CD4-positive, alpha-beta T cell (primary cell): ENCODE measurements around the gene EFEMP2. TPM values are rescaled to one million over a fixed set of nuclear protein-coding genes. Genes with fewer than 3 reads are reported as not detected.
"Not testable (repeated sequence)": the region's sequence is repeated elsewhere in the genome, so short reads cannot be mapped to it uniquely, and the experiment has no call there.

Experiments used
- ATAC-seq: fragments of 200-7000 bp; cut with Tn5 transposase; one replicate; pipeline ENCODE4 v1.10.0; 2022; ENCODE audit warnings: mild to moderate bottlenecking; ENCODE audit not compliant: poor library complexity
- CTCF ChIA-PET: fragments of 350-600 bp; sonication (Branson Sonifier 250); formaldehyde crosslinking; loops from one replicate; lab custom pipeline; 2021; ENCODE audit warnings: antibody characterized with exemption, inconsistent platforms; lab: Charles Lee
- POLR2A ChIA-PET: fragments of 350-600 bp; sonication (Branson Sonifier 250); formaldehyde crosslinking; loops from one replicate; lab custom pipeline; 2021; ENCODE audit warnings: antibody characterized with exemption, inconsistent platforms; lab: Charles Lee
- DNase-seq, 14 experiments: peaks; one replicate each; pipeline ENCODE4 v3.0.0-alpha.2; 2013 to 2020; ENCODE audit warnings: mixed read lengths in 2 of 14
- H3K27ac ChIP-seq, 2 donors: one replicate each; pipeline versions ENCODE4 v1.5.1 to v1.7.0; 2013; ENCODE audit warnings: low read length in 2 of 2, low read depth in 1 of 2, mild to moderate bottlenecking in 1 of 2
- H3K27me3 ChIP-seq, 2 experiments: 1 replicate in 1 of 2; 2 replicates in 1 of 2; pipeline versions ENCODE4 v1.6.1 to v1.7.0; 2013; ENCODE audit warnings: low read length in 2 of 2, control low read depth in 1 of 2, mild to moderate bottlenecking in 1 of 2, moderate library complexity in 1 of 2; ENCODE audit not compliant: insufficient read depth in 2 of 2, control insufficient read depth in 1 of 2
- H3K36me3 ChIP-seq: one replicate; pipeline ENCODE4 v1.6.1; 2013; ENCODE audit warnings: low read length, control low read depth; ENCODE audit not compliant: insufficient read depth
- H3K4me1 ChIP-seq: one replicate; pipeline ENCODE4 v1.6.1; 2013; ENCODE audit warnings: low read length, control low read depth; ENCODE audit not compliant: insufficient read depth
- H3K4me3 ChIP-seq: one replicate; pipeline ENCODE4 v1.5.1; 2013; ENCODE audit warnings: mild to moderate bottlenecking, low read length, moderate library complexity
- H3K9me3 ChIP-seq, 2 experiments: 1 replicate in 1 of 2; 2 replicates in 1 of 2; pipeline versions ENCODE4 v1.6.1 to v1.7.0; 2013; ENCODE audit warnings: low read length in 2 of 2, mild to moderate bottlenecking in 2 of 2, control low read depth in 1 of 2, moderate library complexity in 1 of 2; ENCODE audit not compliant: control insufficient read depth in 1 of 2, insufficient read depth in 1 of 2
- H3K27ac Mint-ChIP-seq: one replicate; pipeline ENCODE4 v1.8.0; 2020; ENCODE audit warnings: mixed read lengths
- H3K27me3 Mint-ChIP-seq: one replicate; pipeline ENCODE4 v1.8.0; 2021; ENCODE audit warnings: mixed read lengths
- H3K36me3 Mint-ChIP-seq: one replicate; pipeline ENCODE4 v1.8.0; 2021; ENCODE audit warnings: low read depth, mixed read lengths
- H3K4me1 Mint-ChIP-seq: one replicate; pipeline ENCODE4 v1.8.0; 2021; ENCODE audit warnings: low read depth, mixed read lengths
- H3K4me3 Mint-ChIP-seq: one replicate; pipeline ENCODE4 v1.8.0; 2020; ENCODE audit warnings: mild to moderate bottlenecking, mixed read lengths
- H3K9me3 Mint-ChIP-seq: one replicate; pipeline ENCODE4 v1.8.0; 2020; ENCODE audit warnings: mixed read lengths
- intact Hi-C, 2 experiments: fragments of 100-400 bp; cut with DNase I in 1 of 2; cut with micrococcal nuclease in 1 of 2; formaldehyde crosslinking; loops; one replicate each; pipeline versions ENCODE4 v1.15.1 to v1.9.0; 2023 to 2025; cut with DNase I, micrococcal nuclease
- total RNA-seq, 174 experiments: library from RNA in 2 of 174; stranded (reverse) in 2 of 174; gene quantifications; one replicate each; pipeline ENCODE4 v1.2.3 and lab custom pipeline; 2021 to 2026
- TF ChIP-seq, protein P1 (sequence below): fragments of 200-600 bp; IDR thresholded peaks from one replicate; pipeline ENCODE4 v1.8.0; 2022; ENCODE audit warnings: antibody characterized with exemption, mild to moderate bottlenecking

EFEMP2 gene
- total RNA-seq, 2 experiments from 2014 or later = 5.2 to 5.9 TPM

DNA sequence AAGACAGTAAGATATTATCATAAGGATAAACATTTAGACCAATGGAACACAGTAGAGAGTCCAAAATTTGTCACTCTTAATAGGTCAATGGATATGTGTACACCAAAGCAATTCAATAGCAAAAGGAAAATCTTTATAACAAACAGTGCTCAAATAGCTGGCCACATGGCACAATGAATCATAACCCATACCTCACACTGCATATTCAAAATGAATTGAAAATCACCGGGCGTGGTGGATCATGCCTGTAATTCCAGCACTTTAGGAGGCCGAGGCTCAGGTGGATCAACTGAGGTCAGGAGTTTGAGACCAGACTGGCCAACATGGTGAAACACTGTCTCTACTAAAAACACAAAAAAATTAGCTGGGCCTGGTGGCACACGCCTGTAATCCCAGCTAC is 30.5 kb downstream of the EFEMP2 start:
- ATAC-seq (no peak), DNase-seq (no peak)
- Histone ChIP-seq H3K27ac (no peak overlapping the region), H3K9me3 (no peaks in the 10 kb centered on the region), H3K4me3 (no peak overlapping the region), H3K36me3 (no peaks in the 10 kb centered on the region), H3K27me3 (no peaks in the 10 kb centered on the region), H3K4me1 (no peaks in the 10 kb centered on the region)
- Mint-ChIP-seq H3K4me3 (no peak overlapping the region), H3K27ac (no peak overlapping the region), H3K36me3 (no peaks in the 10 kb centered on the region), H3K4me1 (no peaks in the 10 kb centered on the region), H3K27me3 (no peaks in the 10 kb centered on the region), H3K9me3 (no peaks in the 10 kb centered on the region)
- intact Hi-C loops = no loop called here
- TF ChIP-seq, protein P1, sequence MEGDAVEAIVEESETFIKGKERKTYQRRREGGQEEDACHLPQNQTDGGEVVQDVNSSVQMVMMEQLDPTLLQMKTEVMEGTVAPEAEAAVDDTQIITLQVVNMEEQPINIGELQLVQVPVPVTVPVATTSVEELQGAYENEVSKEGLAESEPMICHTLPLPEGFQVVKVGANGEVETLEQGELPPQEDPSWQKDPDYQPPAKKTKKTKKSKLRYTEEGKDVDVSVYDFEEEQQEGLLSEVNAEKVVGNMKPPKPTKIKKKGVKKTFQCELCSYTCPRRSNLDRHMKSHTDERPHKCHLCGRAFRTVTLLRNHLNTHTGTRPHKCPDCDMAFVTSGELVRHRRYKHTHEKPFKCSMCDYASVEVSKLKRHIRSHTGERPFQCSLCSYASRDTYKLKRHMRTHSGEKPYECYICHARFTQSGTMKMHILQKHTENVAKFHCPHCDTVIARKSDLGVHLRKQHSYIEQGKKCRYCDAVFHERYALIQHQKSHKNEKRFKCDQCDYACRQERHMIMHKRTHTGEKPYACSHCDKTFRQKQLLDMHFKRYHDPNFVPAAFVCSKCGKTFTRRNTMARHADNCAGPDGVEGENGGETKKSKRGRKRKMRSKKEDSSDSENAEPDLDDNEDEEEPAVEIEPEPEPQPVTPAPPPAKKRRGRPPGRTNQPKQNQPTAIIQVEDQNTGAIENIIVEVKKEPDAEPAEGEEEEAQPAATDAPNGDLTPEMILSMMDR = no peak
- CTCF ChIA-PET = no interaction called here
- POLR2A ChIA-PET = no interaction called here

DNA sequence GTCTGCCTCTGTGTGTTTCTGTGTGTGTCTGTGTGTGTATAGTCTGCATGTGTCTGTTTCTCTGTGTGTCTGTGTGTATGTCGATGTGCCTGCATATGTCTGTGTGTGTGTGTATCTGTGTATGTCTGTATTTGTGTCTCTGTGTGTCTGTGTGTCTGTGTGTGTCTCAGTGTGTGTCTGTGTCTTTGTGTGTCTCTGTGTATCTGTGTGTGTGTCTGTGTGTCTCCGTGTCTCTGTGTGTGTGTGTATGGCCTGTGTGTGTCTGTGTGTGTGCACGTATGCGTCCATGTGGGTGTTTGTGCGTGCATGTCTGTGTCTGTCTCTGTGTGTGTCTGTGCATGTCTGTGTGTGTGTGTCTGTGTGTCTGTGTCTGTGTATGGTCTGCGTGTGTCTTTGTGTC is 38.4 kb downstream of the EFEMP2 start:
- H3K9me3 Mint-ChIP-seq = no peaks in the 10 kb centered on the region
- Histone ChIP-seq H3K9me3 (no peaks in the 10 kb centered on the region), H3K4me3 (peak overlapping the region; percentile 76), H3K4me1 (peaks cover 24% of the 10 kb centered on the region), H3K36me3 (no peaks in the 10 kb centered on the region), H3K27ac (no peak overlapping the region), H3K27me3 (no peaks in the 10 kb centered on the region)
- intact Hi-C loops = no loop called here
- POLR2A ChIA-PET = interaction anchor here (0.9 to 2.2 kb wide), 7 partner anchors 16 to 122 kb away, joined by 3 to 20 read pairs (median 8); partner anchors contain the start of genes CCDC85B, FIBP, KAT5 and MUS81
- no peak overlapping the region for H3K27ac Mint-ChIP-seq
- no peak overlapping the region for H3K4me3 Mint-ChIP-seq
- CTCF ChIA-PET = interaction anchor here (1.3 to 2.7 kb wide), 5 partner anchors 16 to 122 kb away, joined by 3 to 12 read pairs (median 4); partner anchors contain the start of genes CCDC85B, KAT5 and MUS81
- peaks cover 6% of the 10 kb centered on the region for H3K4me1 Mint-ChIP-seq
- ATAC-seq = peak; percentile 8
- H3K27me3 Mint-ChIP-seq = no peaks in the 10 kb centered on the region
- H3K36me3 Mint-ChIP-seq = no peaks in the 10 kb centered on the region
- DNase-seq = peak in 1 of 14 experiments; percentile 13
- TF ChIP-seq, protein P1 = no peak

DNA sequence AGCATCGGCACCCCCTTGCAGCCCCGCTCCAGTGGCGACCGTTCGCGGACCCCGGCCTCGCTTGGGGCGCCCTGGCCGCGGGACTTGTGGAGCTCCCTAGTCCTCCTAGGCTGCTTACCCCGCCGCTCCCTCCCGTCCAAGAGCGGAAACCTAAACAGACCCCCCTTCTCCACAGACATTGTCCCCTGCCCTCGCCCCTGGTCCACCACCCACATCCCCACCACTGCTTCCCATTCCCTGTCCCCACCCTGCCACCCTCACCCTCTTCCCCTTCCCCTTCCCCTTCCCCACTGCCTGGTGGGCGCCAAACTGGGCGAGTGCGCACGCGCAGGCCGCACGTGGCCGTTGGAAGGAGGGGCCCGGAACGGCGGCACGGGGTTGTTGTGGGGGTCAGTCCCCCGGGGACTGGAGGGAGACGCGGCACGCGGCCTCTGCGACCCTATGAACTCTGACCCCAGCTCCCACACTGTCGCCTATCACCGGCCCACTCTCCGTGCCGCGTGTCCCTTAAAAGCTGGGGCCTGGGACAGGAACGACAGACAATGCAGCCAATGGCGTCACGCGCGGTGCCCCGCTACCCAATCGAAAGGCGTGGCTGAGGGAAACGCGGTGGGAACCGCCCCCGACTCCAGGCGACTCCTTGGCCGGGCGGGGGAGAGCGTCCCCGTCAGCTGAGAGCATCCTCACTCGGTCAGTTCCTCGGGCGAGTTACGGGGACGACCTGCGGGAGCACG is 39.1 kb downstream of the EFEMP2 start, which contains the start of gene SNX32:
Gene SNX32 (plus strand): TSS at position 667 of the 734 bp plus-strand sequence. CDS start 103 bp downstream, outside the sequence.
- H3K4me3 Mint-ChIP-seq = no peak within 1 kb of the TSS
- no peaks in the 10 kb centered on the region for H3K36me3 Mint-ChIP-seq
- H3K27ac Mint-ChIP-seq = no peak within 1 kb of the TSS
- TF ChIP-seq, protein P1 = no peak
- peaks cover 6% of the 10 kb centered on the region for H3K4me1 Mint-ChIP-seq
- DNase-seq = peak; percentile 88 to 97 (median 93)
- peak within 1 kb of the TSS; percentile 18 to 31 for H3K27ac ChIP-seq
- H3K9me3 ChIP-seq = no peaks in the 10 kb centered on the region
- intact Hi-C loops = loop anchor here in 1 of 2 experiments (2.0 kb wide), 1 partner anchor 23 kb away; no protein-coding TSS in a partner anchor
- ATAC-seq = peak; percentile 100
- H3K4me1 ChIP-seq = peaks cover 24% of the 10 kb centered on the region
- CTCF ChIA-PET = interaction anchor here (1.3 to 2.7 kb wide), 7 partner anchors 15 to 128 kb away, joined by 3 to 12 read pairs (median 4); partner anchors contain the start of genes CCDC85B, KAT5 and MUS81
- POLR2A ChIA-PET = interaction anchor here (0.9 to 2.2 kb wide), 10 partner anchors 17 to 219 kb away, joined by 3 to 20 read pairs (median 6); partner anchors contain the start of genes CCDC85B, FIBP, KAT5 and MUS81
- no peaks in the 10 kb centered on the region for H3K27me3 ChIP-seq
- no peaks in the 10 kb centered on the region for H3K9me3 Mint-ChIP-seq
- H3K36me3 ChIP-seq = no peaks in the 10 kb centered on the region
- peak within 1 kb of the TSS; percentile 76 for H3K4me3 ChIP-seq
- no peaks in the 10 kb centered on the region for H3K27me3 Mint-ChIP-seq

GRCh38 chr11:65832231-65832630 is 40.4 kb downstream of the EFEMP2 start:
- not testable (repeated sequence) for H3K27ac Mint-ChIP-seq, DNase-seq, H3K9me3 ChIP-seq, H3K27me3 ChIP-seq, H3K4me3 ChIP-seq, H3K36me3 Mint-ChIP-seq, H3K9me3 Mint-ChIP-seq, H3K27ac ChIP-seq, H3K36me3 ChIP-seq, H3K27me3 Mint-ChIP-seq, H3K4me1 Mint-ChIP-seq, ATAC-seq
- POLR2A ChIA-PET = interaction anchor here (1.2 to 2.2 kb wide), 7 partner anchors 18 to 120 kb away, joined by 5 to 20 read pairs (median 9); partner anchors contain the start of genes CCDC85B, CFL1, FIBP and KAT5
- intact Hi-C loops = loop anchor here in 1 of 2 experiments (2.0 kb wide), 1 partner anchor 25 kb away; no protein-coding TSS in a partner anchor
- peaks cover 24% of the 10 kb centered on the region for H3K4me1 ChIP-seq
- peak overlapping the region; percentile 60 for H3K4me3 Mint-ChIP-seq
- CTCF ChIA-PET = interaction anchor here (1.4 to 2.7 kb wide), 3 partner anchors 14 to 126 kb away, joined by 3 to 12 read pairs (median 8); partner anchors contain the start of gene KAT5
